PC-9 (cell line): ENCODE results near the gene NLK. TPM values are rescaled to one million over a fixed set of nuclear protein-coding genes. Genes with fewer than 3 reads are reported as not detected.

Source experiments
- BruUV-seq: library from RNA; stranded (reverse); fragments of 400-500 nt; replicated peaks from 2 replicates; lab custom pipeline; 2021; lab: Mats Ljungman, UMichigan
- CTCF ChIA-PET: fragments of 300-600 bp; sonication (Branson Sonifier 250); formaldehyde crosslinking; loops from one replicate; lab custom pipeline; 2022; ENCODE audit warnings: antibody characterized with exemption; lab: Charles Lee
- POLR2A ChIA-PET: fragments of 300-600 bp; sonication (Branson Sonifier 250); formaldehyde crosslinking; loops from one replicate; lab custom pipeline; 2022; ENCODE audit warnings: antibody characterized with exemption; ENCODE audit not compliant: unreplicated experiment; lab: Charles Lee
- DNase-seq, 2 experiments: peaks; one replicate each; pipeline versions ENCODE4 v3.0.0 to v3.0.0-alpha.2; 2015 to 2022; ENCODE audit warnings: mixed read lengths in 1 of 2
- H2AFZ ChIP-seq: fragments of 200-600 bp; sonication (generic); 2 replicates; pipeline ENCODE4 v1.8.1; 2017; ENCODE audit warnings: antibody characterized with exemption
- H3F3A ChIP-seq: fragments of 200-600 bp; sonication (generic); 2 replicates; pipeline ENCODE4 v1.8.1; 2017; ENCODE audit warnings: antibody characterized with exemption, mild to moderate bottlenecking, low read depth; ENCODE audit not compliant: insufficient read depth
- H3K27ac ChIP-seq: fragments of 200-600 bp; sonication (generic); 2 replicates; pipeline ENCODE4 v1.6.1; 2016; ENCODE audit warnings: mixed run types
- H3K27me3 ChIP-seq: fragments of 200-600 bp; sonication (generic); 2 replicates; pipeline ENCODE4 v1.6.1; 2016; ENCODE audit warnings: low read depth, mixed run types; ENCODE audit not compliant: insufficient read depth
- H3K36me3 ChIP-seq: fragments of 200-600 bp; sonication (generic); 2 replicates; pipeline ENCODE4 v1.6.1; 2016; ENCODE audit warnings: low read depth, mixed run types
- H3K4me1 ChIP-seq: fragments of 200-600 bp; sonication (generic); replicated peaks from 2 replicates; pipeline ENCODE4 v1.6.1; 2016; ENCODE audit warnings: mixed run types; ENCODE audit not compliant: insufficient read depth
- H3K4me2 ChIP-seq: fragments of 200-600 bp; sonication (generic); 2 replicates; pipeline ENCODE4 v1.6.1; 2017; ENCODE audit warnings: mixed run types
- H3K4me3 ChIP-seq: fragments of 200-600 bp; sonication (generic); 2 replicates; pipeline ENCODE4 v1.6.1; 2016; ENCODE audit warnings: mixed run types
- H3K79me2 ChIP-seq: fragments of 200-600 bp; sonication (generic); 2 replicates; pipeline ENCODE4 v1.6.1; 2017; ENCODE audit warnings: low read depth, mixed run types
- H3K9me2 ChIP-seq: fragments of 200-600 bp; sonication (generic); 2 replicates; pipeline ENCODE4 v1.8.1; 2017; ENCODE audit warnings: mild to moderate bottlenecking; ENCODE audit not compliant: insufficient read depth
- H3K9me3 ChIP-seq: fragments of 200-600 bp; sonication (generic); 2 replicates; pipeline ENCODE4 v1.8.1; 2016; ENCODE audit warnings: low read depth; ENCODE audit not compliant: insufficient read depth
- H4K20me1 ChIP-seq: fragments of 200-600 bp; sonication (generic); 2 replicates; pipeline ENCODE4 v1.8.1; 2017; ENCODE audit not compliant: insufficient read depth
- CTCF ChIP-seq: fragments of 200-600 bp; sonication (generic); conservative IDR thresholded peaks from 2 replicates; pipeline ENCODE4 v1.6.1; 2017; ENCODE audit warnings: mixed run types, antibody characterized with exemption, mild to moderate bottlenecking, moderate library complexity
- EZH2 ChIP-seq: fragments of 200-600 bp; sonication (generic); IDR thresholded peaks from 2 replicates; pipeline ENCODE4 v1.8.0; 2017; ENCODE audit warnings: antibody characterized with exemption, low read depth
- intact Hi-C: fragments of 100-400 bp; cut with micrococcal nuclease; formaldehyde crosslinking; loops from one replicate; pipeline ENCODE4 v1.10.0; 2022; ENCODE audit not compliant: unreplicated experiment
- total RNA-seq: library from RNA; stranded (reverse); gene quantifications from 2 replicates; pipeline ENCODE4 v1.2.3, GENCODE V29; 2021

The NLK gene
- total RNA-seq, 1 experiment from 2014 or later: 20.7 TPM

- intact Hi-C loops: no loop called here
- Histone ChIP-seq H2AFZ (no peak overlapping the region), H3K9me2 (no peaks in the 10 kb centered on the region), H3K27ac (no peak overlapping the region), H3K4me1 (no peaks in the 10 kb centered on the region), H3K27me3 (no peaks in the 10 kb centered on the region), H4K20me1 (no peaks in the 10 kb centered on the region), H3K79me2 (no peaks in the 10 kb centered on the region), H3K4me2 (no peak overlapping the region), H3K4me3 (no peak overlapping the region), H3F3A (no peaks in the 10 kb centered on the region), H3K36me3 (no peaks in the 10 kb centered on the region; the same call in 1 of the 2 replicates), H3K9me3 (no peaks in the 10 kb centered on the region)
- no peak for TF ChIP-seq CTCF
- no peak for TF ChIP-seq EZH2
- no peak for DNase-seq
- POLR2A ChIA-PET: no interaction called here
- CTCF ChIA-PET: no interaction called here
- no TSS peak for BruUV-seq
Measured at GRCh38 chr17:28170771-28171170, 128.3 kb downstream of the NLK start.

- CTCF ChIA-PET: no interaction called here
- Histone ChIP-seq H2AFZ (no peak overlapping the region), H3K9me3 (no peaks in the 10 kb centered on the region), H4K20me1 (no peaks in the 10 kb centered on the region), H3K9me2 (no peaks in the 10 kb centered on the region), H3K27ac (no peak overlapping the region), H3K4me2 (no peak overlapping the region), H3F3A (no peaks in the 10 kb centered on the region), H3K4me3 (no peak overlapping the region), H3K36me3 (no peaks in the 10 kb centered on the region; the same call in 1 of the 2 replicates), H3K79me2 (no peaks in the 10 kb centered on the region), H3K27me3 (no peaks in the 10 kb centered on the region), H3K4me1 (no peaks in the 10 kb centered on the region)
- no peak for DNase-seq
- TF ChIP-seq CTCF: no peak
- no peak for TF ChIP-seq EZH2
- POLR2A ChIA-PET: no interaction called here
- no TSS peak for BruUV-seq
- intact Hi-C loops: no loop called here
Measured at GRCh38 chr17:28173031-28173561, 130.6 kb downstream of the NLK start.

GRCh38 chr17:28173801-28174200 is 131.3 kb downstream of the NLK start:
- no peaks in the 10 kb centered on the region for H3K9me2 ChIP-seq
- no peaks in the 10 kb centered on the region for H3K27me3 ChIP-seq
- no peaks in the 10 kb centered on the region; the same call in 1 of the 2 replicates for H3K36me3 ChIP-seq
- POLR2A ChIA-PET: no interaction called here
- no peaks in the 10 kb centered on the region for H3K9me3 ChIP-seq
- H4K20me1 ChIP-seq: no peaks in the 10 kb centered on the region
- no peaks in the 10 kb centered on the region for H3K79me2 ChIP-seq
- H3K4me1 ChIP-seq: no peaks in the 10 kb centered on the region
- no peak overlapping the region for H3K27ac ChIP-seq
- no peak overlapping the region for H3K4me3 ChIP-seq
- TF ChIP-seq CTCF (no peak), EZH2 (no peak)
- BruUV-seq: no TSS peak
- intact Hi-C loops: no loop called here
- no peak overlapping the region for H3K4me2 ChIP-seq
- H2AFZ ChIP-seq: no peak overlapping the region
- no peak for DNase-seq
- CTCF ChIA-PET: no interaction called here
- H3F3A ChIP-seq: no peaks in the 10 kb centered on the region
